ENCODE results near the gene CCDC201. TPM values are rescaled to one million over a fixed set of nuclear protein-coding genes. Genes with fewer than 3 reads are reported as not detected.

CCDC201 gene
- total and polyA plus RNA-seq, 9 donors, result 0.15 TPM; not detected in 8

DNA sequence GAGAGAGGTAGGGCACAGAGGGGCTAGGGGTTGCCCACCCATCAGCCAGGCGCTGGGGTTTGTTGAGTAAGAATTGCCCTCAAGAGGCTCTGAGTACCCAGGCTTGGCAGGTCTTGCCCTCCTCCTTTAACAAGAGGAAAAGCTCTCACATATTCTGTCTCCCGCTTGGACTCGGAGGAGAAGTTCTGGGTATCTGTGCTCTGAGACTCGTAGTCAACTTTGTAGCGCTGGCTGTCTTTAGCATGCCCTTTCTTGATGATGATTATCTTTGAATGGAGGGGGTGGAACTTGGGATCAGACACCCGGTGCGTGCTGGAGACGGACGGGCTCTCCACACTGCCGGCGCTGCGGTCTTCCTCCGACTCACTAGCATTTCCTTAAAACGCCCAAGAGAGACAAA is 44.2 kb upstream of the CCDC201 start:
- H3K9me3 ChIP-seq, result no peaks in the 10 kb centered on the region
- 89 to 91% (median 90%) methylated on average over 14 of the region's 14 CpGs for WGBS, 3 donors
- intact Hi-C loops (cut with DNase I), result loop anchor here in 3 of 4 donors (2.0 to 10.0 kb wide), 3 partner anchors 1258 to 1340 kb away; no protein-coding TSS in a partner anchor
- H3K4me3 ChIP-seq, result no peak overlapping the region
- TF ChIP-seq, protein P1, sequence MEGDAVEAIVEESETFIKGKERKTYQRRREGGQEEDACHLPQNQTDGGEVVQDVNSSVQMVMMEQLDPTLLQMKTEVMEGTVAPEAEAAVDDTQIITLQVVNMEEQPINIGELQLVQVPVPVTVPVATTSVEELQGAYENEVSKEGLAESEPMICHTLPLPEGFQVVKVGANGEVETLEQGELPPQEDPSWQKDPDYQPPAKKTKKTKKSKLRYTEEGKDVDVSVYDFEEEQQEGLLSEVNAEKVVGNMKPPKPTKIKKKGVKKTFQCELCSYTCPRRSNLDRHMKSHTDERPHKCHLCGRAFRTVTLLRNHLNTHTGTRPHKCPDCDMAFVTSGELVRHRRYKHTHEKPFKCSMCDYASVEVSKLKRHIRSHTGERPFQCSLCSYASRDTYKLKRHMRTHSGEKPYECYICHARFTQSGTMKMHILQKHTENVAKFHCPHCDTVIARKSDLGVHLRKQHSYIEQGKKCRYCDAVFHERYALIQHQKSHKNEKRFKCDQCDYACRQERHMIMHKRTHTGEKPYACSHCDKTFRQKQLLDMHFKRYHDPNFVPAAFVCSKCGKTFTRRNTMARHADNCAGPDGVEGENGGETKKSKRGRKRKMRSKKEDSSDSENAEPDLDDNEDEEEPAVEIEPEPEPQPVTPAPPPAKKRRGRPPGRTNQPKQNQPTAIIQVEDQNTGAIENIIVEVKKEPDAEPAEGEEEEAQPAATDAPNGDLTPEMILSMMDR (IDR thresholded peaks at IDR 0.05), result no peak
- TF ChIP-seq POLR2A (IDR thresholded peaks at IDR 0.05) (no peak), EP300 (IDR thresholded peaks at IDR 0.05) (no peak)
- H3K27ac ChIP-seq, result no peak overlapping the region
- peaks cover 4% of the 10 kb centered on the region for H3K4me1 ChIP-seq (ENCODE audit: insufficient read depth)
- no peak for DNase-seq
- no peaks in the 10 kb centered on the region for H3K36me3 ChIP-seq
- H3K27me3 ChIP-seq, result no peaks in the 10 kb centered on the region

- no peak for DNase-seq
- Histone ChIP-seq H3K36me3 (no peaks in the 10 kb centered on the region), H3K9me3 (no peaks in the 10 kb centered on the region), H3K4me3 (no peak overlapping the region), H3K27me3 (no peaks in the 10 kb centered on the region), H3K27ac (no peak overlapping the region), H3K4me1 (ENCODE audit: insufficient read depth) (no peaks in the 10 kb centered on the region)
- TF ChIP-seq POLR2A (IDR thresholded peaks at IDR 0.05) (no peak), EP300 (IDR thresholded peaks at IDR 0.05) (no peak)
- TF ChIP-seq, protein P1 (IDR thresholded peaks at IDR 0.05), result no peak
- intact Hi-C loops (cut with DNase I), result loop anchor here in 3 of 4 donors (2.0 to 10.0 kb wide), 3 partner anchors 1259 to 1342 kb away; no protein-coding TSS in a partner anchor
- WGBS, 3 donors, result 87 to 94% (median 88%) methylated on average over 3 of the region's 3 CpGs
Observed at GRCh38 chr7:45915606-45916005, 42.7 kb upstream of the CCDC201 start.

DNA sequence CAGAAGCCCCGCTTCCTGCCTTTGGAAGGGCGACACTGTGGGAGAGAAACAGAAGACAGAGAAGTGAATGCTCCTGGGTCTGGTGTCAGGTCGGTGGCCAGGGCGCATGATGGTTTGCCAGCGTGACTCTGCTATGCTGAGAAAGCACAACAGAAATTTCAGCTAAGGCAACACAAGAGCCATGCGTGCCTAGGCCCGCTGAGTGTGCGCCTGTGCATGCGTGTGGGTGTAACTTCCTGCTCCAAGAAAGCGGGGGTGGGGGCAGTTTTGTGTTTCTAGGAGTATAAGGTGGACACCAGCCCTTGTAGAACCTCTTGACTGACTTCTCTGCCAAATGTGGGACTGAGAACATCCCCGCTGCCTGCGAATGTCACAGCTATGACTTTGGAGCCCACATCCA is 42.0 kb upstream of the CCDC201 start:
- no peak for TF ChIP-seq EP300 (IDR thresholded peaks at IDR 0.05)
- TF ChIP-seq, protein P1 (IDR thresholded peaks at IDR 0.05), result no peak
- TF ChIP-seq POLR2A (IDR thresholded peaks at IDR 0.05), result no peak
- Histone ChIP-seq H3K9me3 (no peaks in the 10 kb centered on the region), H3K36me3 (no peaks in the 10 kb centered on the region), H3K27ac (no peak overlapping the region), H3K27me3 (no peaks in the 10 kb centered on the region), H3K4me3 (no peak overlapping the region), H3K4me1 (ENCODE audit: insufficient read depth) (no peaks in the 10 kb centered on the region)
- intact Hi-C loops (cut with DNase I), result loop anchor here in 2 of 4 donors (5.0 to 10.0 kb wide), 2 partner anchors 1330 to 1342 kb away; no protein-coding TSS in a partner anchor
- DNase-seq, result no peak
- WGBS, 3 donors, result 96 to 99% (median 96%) methylated on average over 12 of the region's 12 CpGs

- Histone ChIP-seq H3K9me3 (no peaks in the 10 kb centered on the region), H3K27ac (no peak overlapping the region), H3K27me3 (no peaks in the 10 kb centered on the region), H3K4me3 (no peak overlapping the region), H3K4me1 (ENCODE audit: insufficient read depth) (no peaks in the 10 kb centered on the region), H3K36me3 (no peaks in the 10 kb centered on the region)
- 92 to 97% (median 97%) methylated on average over 7 of the region's 7 CpGs for WGBS, 3 donors
- TF ChIP-seq POLR2A (IDR thresholded peaks at IDR 0.05), result no peak
- no peak for TF ChIP-seq EP300 (IDR thresholded peaks at IDR 0.05)
- TF ChIP-seq, protein P1 (IDR thresholded peaks at IDR 0.05), result no peak
- DNase-seq, result no peak
- intact Hi-C loops (cut with DNase I), result loop anchor here in 1 of 4 donors (10.0 kb wide), 1 partner anchor 1332 kb away; no protein-coding TSS in a partner anchor
Observed at GRCh38 chr7:45912972-45913371, 40.1 kb upstream of the CCDC201 start.
